Measurements from ENCODE around the gene CADPS2.

DNA sequence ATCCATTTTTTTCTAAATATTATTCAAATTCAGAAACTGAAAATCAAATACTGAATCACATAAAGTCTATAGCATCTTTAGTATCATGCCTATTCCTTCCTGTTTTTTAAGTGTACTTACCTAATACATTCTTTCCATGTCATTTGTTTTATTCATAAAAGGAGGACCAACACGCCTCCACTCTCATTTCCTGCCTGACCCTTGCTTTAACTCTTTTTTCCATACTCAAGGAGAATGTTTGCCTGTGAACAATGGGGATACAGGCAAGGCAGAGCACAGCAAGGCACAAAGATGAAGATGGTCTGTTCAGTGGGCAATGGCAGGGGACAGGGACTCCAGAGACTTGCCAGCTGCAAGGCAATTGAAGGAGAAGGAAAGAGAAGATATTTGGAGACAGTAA, 460.5 kb downstream of the CADPS2 start:
- no peak for TF ChIP-seq CTCF (IDR thresholded peaks at IDR 0.05)
- TF ChIP-seq ESRRA (CRISPR knock-in tag; IDR thresholded peaks at IDR 0.05; ENCODE audit: borderline replicate concordance), result no peak
- TF ChIP-seq MLX (CRISPR knock-in tag; IDR thresholded peaks at IDR 0.05), result no peak
- TF ChIP-seq USF2 (CRISPR knock-in tag; IDR thresholded peaks at IDR 0.05), result no peak
- TF ChIP-seq ETV6 (CRISPR knock-in tag; IDR thresholded peaks at IDR 0.05), result no peak
- TF ChIP-seq IRF1 (CRISPR knock-in tag; IDR thresholded peaks at IDR 0.05), result no peak
- TF ChIP-seq ZNF232 (CRISPR knock-in tag; IDR thresholded peaks at IDR 0.05), result no peak
- TF ChIP-seq FOXJ3 (CRISPR knock-in tag; IDR thresholded peaks at IDR 0.05; ENCODE audit: borderline replicate concordance), result no peak
- no peak for TF ChIP-seq ZNF263 (CRISPR knock-in tag; IDR thresholded peaks at IDR 0.05; ENCODE audit: low read depth)
- TF ChIP-seq NFYB (CRISPR knock-in tag; conservative IDR thresholded peaks at IDR 0.05; ENCODE audit: low read depth), result no peak
- no peak for TF ChIP-seq ZNF416 (CRISPR knock-in tag; IDR thresholded peaks at IDR 0.05)
- TF ChIP-seq SMAD4 (CRISPR knock-in tag; IDR thresholded peaks at IDR 0.05), result no peak

All from WTC11 (cell line).